ENCODE measurements around the gene ROR2.
"Not testable (repeated sequence)": the region's sequence is repeated elsewhere in the genome, so short reads cannot be mapped to it uniquely, and the experiment has no call there.

The ROR2 gene

GRCh38 chr9:91647371-91647770 is 302.7 kb downstream of the ROR2 start:
- no peaks in the 10 kb centered on the region for H3K36me3 ChIP-seq (ENCODE audit: insufficient read depth, low read length)
- H2AFZ ChIP-seq (ENCODE audit: low read depth, low read length), result no peak overlapping the region
- H3K4me1 ChIP-seq (ENCODE audit: insufficient read depth, low read length), result no peaks in the 10 kb centered on the region
- no peaks in the 10 kb centered on the region for H3K9me3 ChIP-seq (ENCODE audit: low read length)
- H3K27me3 ChIP-seq (ENCODE audit: insufficient read depth, low read length), result no peaks in the 10 kb centered on the region
- no peak overlapping the region for H3K4me3 ChIP-seq (ENCODE audit: low read length)

DNA sequence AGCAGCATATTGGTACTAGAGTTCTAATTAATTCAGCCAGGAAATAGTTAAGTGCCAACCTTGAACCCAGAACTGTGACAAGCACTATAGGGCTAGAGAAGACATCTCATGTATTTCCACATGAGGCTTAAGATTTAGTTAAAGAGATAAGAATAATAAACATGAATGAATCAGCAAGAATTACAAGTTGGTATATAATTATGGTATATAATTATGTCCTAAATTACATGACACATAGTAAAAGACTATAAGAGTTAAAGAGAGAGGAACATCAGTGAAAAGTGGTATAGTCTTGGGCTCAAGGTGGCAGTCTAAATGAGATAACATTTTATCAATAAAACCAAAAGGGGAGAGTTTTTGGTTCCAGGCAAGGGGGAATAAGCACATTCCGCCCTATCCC is 303.3 kb downstream of the ROR2 start:
- no peaks in the 10 kb centered on the region for H3K36me3 ChIP-seq (ENCODE audit: insufficient read depth, low read length)
- no peaks in the 10 kb centered on the region for H3K4me1 ChIP-seq (ENCODE audit: insufficient read depth, low read length)
- no peak overlapping the region for H2AFZ ChIP-seq (ENCODE audit: low read depth, low read length)
- H3K9me3 ChIP-seq (ENCODE audit: low read length), result no peaks in the 10 kb centered on the region
- no peaks in the 10 kb centered on the region for H3K27me3 ChIP-seq (ENCODE audit: insufficient read depth, low read length)
- no peak overlapping the region for H3K4me3 ChIP-seq (ENCODE audit: low read length)

GRCh38 chr9:91644433-91644832 is 305.6 kb downstream of the ROR2 start:
- no peaks in the 10 kb centered on the region for H3K9me3 ChIP-seq (ENCODE audit: low read length)
- no peaks in the 10 kb centered on the region for H3K4me1 ChIP-seq (ENCODE audit: insufficient read depth, low read length)
- H3K27me3 ChIP-seq (ENCODE audit: insufficient read depth, low read length), result no peaks in the 10 kb centered on the region
- no peaks in the 10 kb centered on the region for H3K36me3 ChIP-seq (ENCODE audit: insufficient read depth, low read length)
- H3K4me3 ChIP-seq (ENCODE audit: low read length), result no peak overlapping the region
- no peak overlapping the region for H2AFZ ChIP-seq (ENCODE audit: low read depth, low read length)

- H3K4me3 ChIP-seq (ENCODE audit: low read length), result no peak overlapping the region
- no peaks in the 10 kb centered on the region for H3K9me3 ChIP-seq (ENCODE audit: low read length)
- no peaks in the 10 kb centered on the region for H3K36me3 ChIP-seq (ENCODE audit: insufficient read depth, low read length)
- H3K4me1 ChIP-seq (ENCODE audit: insufficient read depth, low read length), result no peaks in the 10 kb centered on the region
- H2AFZ ChIP-seq (ENCODE audit: low read depth, low read length), result no peak overlapping the region
- no peaks in the 10 kb centered on the region for H3K27me3 ChIP-seq (ENCODE audit: insufficient read depth, low read length)
Observed at GRCh38 chr9:91643481-91644077, 306.4 kb downstream of the ROR2 start.

DNA sequence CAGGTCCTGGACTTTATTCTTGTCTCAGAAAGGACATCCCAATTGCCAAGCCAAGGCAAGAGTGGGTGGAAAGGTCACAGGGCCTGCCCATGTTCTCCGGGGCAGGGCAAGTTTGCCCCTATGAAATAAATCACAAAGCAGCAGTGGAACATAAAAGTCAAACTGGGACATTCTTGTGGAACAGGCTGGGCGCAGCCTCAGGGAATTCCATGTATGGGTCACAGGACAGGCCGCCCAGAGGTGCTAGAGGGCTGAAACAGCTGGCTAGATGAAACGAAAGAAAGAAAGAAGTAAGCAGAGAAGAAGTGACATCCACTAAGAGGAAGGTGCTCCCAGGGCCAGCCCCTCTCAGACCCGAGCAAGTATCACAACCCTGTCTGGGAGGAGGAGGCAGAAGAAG is 307.3 kb downstream of the ROR2 start:
- H3K36me3 ChIP-seq (ENCODE audit: insufficient read depth, low read length), result no peaks in the 10 kb centered on the region
- H2AFZ ChIP-seq (ENCODE audit: low read depth, low read length), result no peak overlapping the region
- H3K9me3 ChIP-seq (ENCODE audit: low read length), result no peaks in the 10 kb centered on the region
- no peaks in the 10 kb centered on the region for H3K27me3 ChIP-seq (ENCODE audit: insufficient read depth, low read length)
- no peak overlapping the region for H3K4me3 ChIP-seq (ENCODE audit: low read length)
- H3K4me1 ChIP-seq (ENCODE audit: insufficient read depth, low read length), result no peaks in the 10 kb centered on the region

- Histone ChIP-seq H3K36me3 (ENCODE audit: insufficient read depth, low read length) (no peaks in the 10 kb centered on the region), H3K4me3 (ENCODE audit: low read length) (no peak overlapping the region), H2AFZ (ENCODE audit: low read depth, low read length) (no peak overlapping the region), H3K4me1 (ENCODE audit: insufficient read depth, low read length) (no peaks in the 10 kb centered on the region), H3K27me3 (ENCODE audit: insufficient read depth, low read length) (no peaks in the 10 kb centered on the region), H3K9me3 (ENCODE audit: low read length) (no peaks in the 10 kb centered on the region)
Observed at GRCh38 chr9:91640428-91640827, 309.6 kb downstream of the ROR2 start.

- no peaks in the 10 kb centered on the region for H3K9me3 ChIP-seq (ENCODE audit: low read length)
- no peaks in the 10 kb centered on the region for H3K27me3 ChIP-seq (ENCODE audit: insufficient read depth, low read length)
- no peak overlapping the region for H3K4me3 ChIP-seq (ENCODE audit: low read length)
- no peak overlapping the region for H2AFZ ChIP-seq (ENCODE audit: low read depth, low read length)
- H3K4me1 ChIP-seq (ENCODE audit: insufficient read depth, low read length), result no peaks in the 10 kb centered on the region
- H3K36me3 ChIP-seq (ENCODE audit: insufficient read depth, low read length), result no peaks in the 10 kb centered on the region
Observed at GRCh38 chr9:91639054-91639453, 311.0 kb downstream of the ROR2 start.

DNA sequence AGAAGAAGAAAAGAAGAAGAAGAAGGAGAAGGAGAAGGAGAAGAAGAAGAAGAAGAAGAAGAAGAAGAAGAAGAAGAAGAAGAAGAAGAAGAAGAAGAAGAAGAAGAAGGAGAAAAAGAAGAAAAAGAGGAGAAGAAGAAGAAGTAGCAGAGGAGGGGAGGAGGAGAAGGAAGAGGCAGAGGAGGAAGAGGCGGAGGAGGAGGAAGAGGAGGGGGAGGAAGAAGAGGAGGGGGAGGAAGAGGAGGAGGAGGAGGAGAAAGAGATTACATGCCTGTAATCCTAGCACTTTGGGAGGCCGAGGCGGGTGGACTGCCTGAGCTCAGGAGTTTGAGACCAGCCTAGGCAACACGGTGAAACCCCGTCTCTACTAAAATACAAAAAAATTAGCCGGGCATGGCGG is 315.2 kb downstream of the ROR2 start:
- H3K4me1 ChIP-seq (ENCODE audit: insufficient read depth, low read length); H3K9me3 ChIP-seq (ENCODE audit: low read length); H3K36me3 ChIP-seq (ENCODE audit: insufficient read depth, low read length); H3K27me3 ChIP-seq (ENCODE audit: insufficient read depth, low read length); H2AFZ ChIP-seq (ENCODE audit: low read depth, low read length); H3K4me3 ChIP-seq (ENCODE audit: low read length): not testable (repeated sequence)

DNA sequence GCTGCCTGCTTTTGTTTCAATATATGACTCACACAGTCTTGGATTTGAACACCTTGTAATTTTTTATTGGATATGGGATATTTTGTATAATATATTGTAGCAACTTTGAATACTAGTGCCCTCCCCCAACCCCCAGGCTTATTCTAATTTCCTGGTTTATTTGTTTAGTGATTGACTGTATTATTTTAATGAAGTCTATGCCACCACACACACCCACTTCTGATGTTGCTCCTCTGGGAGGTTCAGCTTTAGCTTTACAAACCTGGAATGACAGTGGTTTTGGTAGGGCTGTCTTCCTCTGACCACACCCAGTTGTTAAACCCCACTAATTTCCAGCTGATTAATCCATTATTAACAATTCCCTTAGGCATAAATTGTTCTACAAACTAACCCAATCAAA is 320.3 kb downstream of the ROR2 start:
- no peak overlapping the region for H2AFZ ChIP-seq (ENCODE audit: low read depth, low read length)
- no peaks in the 10 kb centered on the region for H3K36me3 ChIP-seq (ENCODE audit: insufficient read depth, low read length)
- H3K27me3 ChIP-seq (ENCODE audit: insufficient read depth, low read length), result no peaks in the 10 kb centered on the region
- H3K4me1 ChIP-seq (ENCODE audit: insufficient read depth, low read length), result no peaks in the 10 kb centered on the region
- H3K4me3 ChIP-seq (ENCODE audit: low read length), result no peak overlapping the region
- no peaks in the 10 kb centered on the region for H3K9me3 ChIP-seq (ENCODE audit: low read length)

- H3K9me3 ChIP-seq (ENCODE audit: low read length), result no peaks in the 10 kb centered on the region
- H3K27me3 ChIP-seq (ENCODE audit: insufficient read depth, low read length), result no peaks in the 10 kb centered on the region
- H3K36me3 ChIP-seq (ENCODE audit: insufficient read depth, low read length), result no peaks in the 10 kb centered on the region
- no peaks in the 10 kb centered on the region for H3K4me1 ChIP-seq (ENCODE audit: insufficient read depth, low read length)
- no peak overlapping the region for H3K4me3 ChIP-seq (ENCODE audit: low read length)
- no peak overlapping the region for H2AFZ ChIP-seq (ENCODE audit: low read depth, low read length)
Observed at GRCh38 chr9:91628892-91629291, 321.1 kb downstream of the ROR2 start.

DNA sequence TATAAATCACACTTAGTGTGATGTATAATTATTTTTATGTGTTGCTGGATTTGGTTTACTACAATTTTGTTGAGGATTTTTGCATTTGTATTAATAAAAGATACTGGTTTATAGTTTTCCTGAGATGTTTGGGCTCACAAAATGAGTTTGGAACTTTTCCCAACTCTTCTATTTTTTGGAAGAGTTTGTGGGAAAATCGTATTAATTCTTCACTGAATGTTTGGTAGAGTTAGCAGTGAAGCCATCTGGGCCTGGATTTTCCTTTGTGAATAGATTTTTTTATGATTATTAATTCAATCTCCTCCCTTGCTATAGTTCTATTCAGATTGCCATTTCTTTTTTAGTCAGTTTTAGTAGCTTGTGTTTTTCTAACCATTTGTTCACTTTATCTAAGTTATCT is 324.7 kb downstream of the ROR2 start:
- Histone ChIP-seq H3K36me3 (ENCODE audit: insufficient read depth, low read length) (no peaks in the 10 kb centered on the region), H3K27me3 (ENCODE audit: insufficient read depth, low read length) (no peaks in the 10 kb centered on the region), H2AFZ (ENCODE audit: low read depth, low read length) (no peak overlapping the region), H3K4me3 (ENCODE audit: low read length) (no peak overlapping the region), H3K9me3 (ENCODE audit: low read length) (no peaks in the 10 kb centered on the region), H3K4me1 (ENCODE audit: insufficient read depth, low read length) (no peaks in the 10 kb centered on the region)

DNA sequence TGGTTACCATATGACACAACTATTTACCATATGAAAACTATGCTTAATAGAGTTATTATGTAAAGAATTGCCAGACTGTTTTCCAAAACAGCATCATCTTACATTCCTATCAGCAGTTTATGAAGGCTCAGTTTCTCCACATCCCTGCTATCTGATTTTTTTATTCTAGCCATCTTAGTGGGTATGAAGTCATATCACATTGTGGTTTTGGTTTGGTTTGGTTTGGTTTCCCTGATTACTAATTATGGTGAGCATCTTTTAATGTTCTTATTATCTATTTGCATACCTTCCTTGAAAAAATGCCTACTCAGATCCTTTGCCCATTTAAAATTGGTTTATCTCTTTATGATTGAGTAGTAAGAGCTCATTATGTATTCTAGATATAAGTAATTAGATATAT is 327.0 kb downstream of the ROR2 start:
- Histone ChIP-seq H3K4me1 (ENCODE audit: insufficient read depth, low read length) (no peaks in the 10 kb centered on the region), H2AFZ (ENCODE audit: low read depth, low read length) (no peak overlapping the region), H3K36me3 (ENCODE audit: insufficient read depth, low read length) (no peaks in the 10 kb centered on the region), H3K9me3 (ENCODE audit: low read length) (no peaks in the 10 kb centered on the region), H3K4me3 (ENCODE audit: low read length) (no peak overlapping the region), H3K27me3 (ENCODE audit: insufficient read depth, low read length) (no peaks in the 10 kb centered on the region)

GRCh38 chr9:91622121-91622520 is 327.9 kb downstream of the ROR2 start:
- H3K36me3 ChIP-seq (ENCODE audit: insufficient read depth, low read length); H3K4me3 ChIP-seq (ENCODE audit: low read length); H3K9me3 ChIP-seq (ENCODE audit: low read length); H3K4me1 ChIP-seq (ENCODE audit: insufficient read depth, low read length); H3K27me3 ChIP-seq (ENCODE audit: insufficient read depth, low read length); H2AFZ ChIP-seq (ENCODE audit: low read depth, low read length): not testable (repeated sequence)

- H3K9me3 ChIP-seq (ENCODE audit: low read length); H3K4me3 ChIP-seq (ENCODE audit: low read length); H3K27me3 ChIP-seq (ENCODE audit: insufficient read depth, low read length); H3K36me3 ChIP-seq (ENCODE audit: insufficient read depth, low read length); H3K4me1 ChIP-seq (ENCODE audit: insufficient read depth, low read length); H2AFZ ChIP-seq (ENCODE audit: low read depth, low read length): not testable (repeated sequence)
Observed at GRCh38 chr9:91614044-91614443, 336.0 kb downstream of the ROR2 start.
